NT2/D1 (cell line): ENCODE data around the gene SYNC.

Source experiments
- SUZ12 ChIP-seq: IDR thresholded peaks from 2 replicates; pipeline ENCODE4 v1.6.1; 2011; ENCODE audit not compliant: insufficient read length, insufficient read depth; ENCODE audit errors: extremely low read depth
- YY1 ChIP-seq: IDR thresholded peaks from 2 replicates; pipeline ENCODE4 v1.6.1; 2011; ENCODE audit not compliant: insufficient read length, insufficient read depth

- TF ChIP-seq SUZ12 (no peak), YY1 (no peak)
Measured at GRCh38 chr1:32719681-32720275, 17.2 kb upstream of the SYNC start.
